Ovary (tissue), 3 donors: Measurements from ENCODE around the gene TGFBI.

Experiments
- EP300 ChIP-seq: sonication (generic); formaldehyde crosslinking; IDR thresholded peaks from one replicate; pipeline ENCODE4 v1.6.1; 2017; ENCODE audit warnings: antibody characterized with exemption
- POLR2A ChIP-seq: fragments of 450-650 bp; IDR thresholded peaks from one replicate; pipeline ENCODE4 v1.6.1; 2017; ENCODE audit warnings: antibody characterized with exemption, mild to moderate bottlenecking, moderate library complexity
- TF ChIP-seq, protein P1 (sequence below), 3 donors: fragments of 450-650 bp in 2 of 3; fragments of 200-600 bp in 1 of 3; IDR thresholded peaks; one replicate each; pipeline versions ENCODE4 v1.5.1 to v1.8.0; 2016 to 2022; ENCODE audit warnings: antibody characterized with exemption in 3 of 3, mild to moderate bottlenecking in 1 of 3
- donor health status: DM: no; HTN: no; CAD: no.

DNA sequence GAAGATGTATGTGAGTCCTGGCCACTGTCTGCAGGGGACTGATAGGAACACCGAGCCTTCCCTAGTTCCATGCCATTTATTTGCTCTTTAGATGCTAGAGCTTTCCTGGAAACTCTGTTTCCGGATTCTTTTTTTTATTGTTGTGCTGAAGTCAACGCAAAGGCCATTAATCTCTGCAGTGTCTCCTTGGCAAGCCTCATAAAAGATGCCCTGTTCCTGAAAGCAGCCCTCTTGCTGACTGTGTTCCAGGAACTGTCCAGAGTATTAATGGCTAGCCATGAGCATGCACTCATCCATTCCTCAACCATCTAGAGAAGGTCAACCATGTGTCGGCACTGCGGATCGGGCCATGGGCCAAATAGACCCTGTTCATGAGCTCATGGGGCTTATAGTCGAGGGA is 61.0 kb downstream of the TGFBI start:
- TF ChIP-seq, protein P1, sequence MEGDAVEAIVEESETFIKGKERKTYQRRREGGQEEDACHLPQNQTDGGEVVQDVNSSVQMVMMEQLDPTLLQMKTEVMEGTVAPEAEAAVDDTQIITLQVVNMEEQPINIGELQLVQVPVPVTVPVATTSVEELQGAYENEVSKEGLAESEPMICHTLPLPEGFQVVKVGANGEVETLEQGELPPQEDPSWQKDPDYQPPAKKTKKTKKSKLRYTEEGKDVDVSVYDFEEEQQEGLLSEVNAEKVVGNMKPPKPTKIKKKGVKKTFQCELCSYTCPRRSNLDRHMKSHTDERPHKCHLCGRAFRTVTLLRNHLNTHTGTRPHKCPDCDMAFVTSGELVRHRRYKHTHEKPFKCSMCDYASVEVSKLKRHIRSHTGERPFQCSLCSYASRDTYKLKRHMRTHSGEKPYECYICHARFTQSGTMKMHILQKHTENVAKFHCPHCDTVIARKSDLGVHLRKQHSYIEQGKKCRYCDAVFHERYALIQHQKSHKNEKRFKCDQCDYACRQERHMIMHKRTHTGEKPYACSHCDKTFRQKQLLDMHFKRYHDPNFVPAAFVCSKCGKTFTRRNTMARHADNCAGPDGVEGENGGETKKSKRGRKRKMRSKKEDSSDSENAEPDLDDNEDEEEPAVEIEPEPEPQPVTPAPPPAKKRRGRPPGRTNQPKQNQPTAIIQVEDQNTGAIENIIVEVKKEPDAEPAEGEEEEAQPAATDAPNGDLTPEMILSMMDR (IDR thresholded peaks at IDR 0.05): no peak
- TF ChIP-seq POLR2A: no peak
- no peak for TF ChIP-seq EP300
